Chondrocyte (in vitro differentiated cells): ENCODE data around the gene VIT. TPM values are rescaled to one million over a fixed set of nuclear protein-coding genes. Genes with fewer than 3 reads are reported as not detected.

Experiments
- DNase-seq: peaks from one replicate; pipeline ENCODE4 v3.0.0; 2021; ENCODE audit warnings: mixed read lengths, low spot score
- H3K27ac Mint-ChIP-seq: one replicate; pipeline ENCODE4 v1.8.0; 2021; ENCODE audit warnings: mild to moderate bottlenecking, moderate library complexity, mixed read lengths; ENCODE audit not compliant: unreplicated experiment
- H3K27me3 Mint-ChIP-seq: 2 replicates; pipeline ENCODE4 v1.8.0; 2021; ENCODE audit warnings: low read depth, mixed read lengths
- H3K36me3 Mint-ChIP-seq: 2 replicates; pipeline ENCODE4 v1.8.0; 2021; ENCODE audit warnings: low read depth, mixed read lengths
- H3K4me1 Mint-ChIP-seq: 2 replicates; pipeline ENCODE4 v1.8.0; 2021; ENCODE audit warnings: low read depth, mild to moderate bottlenecking, mixed read lengths
- H3K4me3 Mint-ChIP-seq: one replicate; pipeline ENCODE4 v1.8.0; 2021; ENCODE audit warnings: mild to moderate bottlenecking, moderate library complexity, mixed read lengths; ENCODE audit not compliant: unreplicated experiment
- H3K9me3 Mint-ChIP-seq: 2 replicates; pipeline ENCODE4 v1.8.0; 2021; ENCODE audit warnings: low read depth, mixed read lengths
- CTCF ChIP-seq: fragments of 200-600 bp; sonication (generic); IDR thresholded peaks from 2 replicates; pipeline ENCODE4 v1.5.0; 2021; ENCODE audit warnings: antibody characterized with exemption, mild to moderate bottlenecking, moderate library complexity
- total RNA-seq: library from RNA; stranded (reverse); gene quantifications from 3 replicates; pipeline ENCODE4 v1.2.1, GENCODE V29; 2021

Gene VIT
- total RNA-seq, 1 donor from 2014 or later = 0.15 TPM

- H3K4me1 Mint-ChIP-seq = peaks cover 9% of the 10 kb centered on the region
Observed at GRCh38 chr2:36727550-36727949, 31.0 kb downstream of the VIT start.

GRCh38 chr2:36729067-36729466 lies 32.6 kb downstream of the VIT start:
- H3K27ac Mint-ChIP-seq = no peak overlapping the region
- no peaks in the 10 kb centered on the region for H3K36me3 Mint-ChIP-seq
- H3K9me3 Mint-ChIP-seq = no peaks in the 10 kb centered on the region
- H3K4me1 Mint-ChIP-seq = peaks cover 9% of the 10 kb centered on the region
- TF ChIP-seq CTCF = no peak
- no peak overlapping the region for H3K4me3 Mint-ChIP-seq
- no peak for DNase-seq
- H3K27me3 Mint-ChIP-seq = no peaks in the 10 kb centered on the region

More at GRCh38 chr2:36727550-36727949, 31.0 kb downstream of the VIT start:
- H3K9me3 Mint-ChIP-seq = no peaks in the 10 kb centered on the region
- H3K27me3 Mint-ChIP-seq = no peaks in the 10 kb centered on the region
- TF ChIP-seq CTCF = no peak
- no peak overlapping the region for H3K4me3 Mint-ChIP-seq
- no peak for DNase-seq
- H3K36me3 Mint-ChIP-seq = no peaks in the 10 kb centered on the region
- no peak overlapping the region for H3K27ac Mint-ChIP-seq

- no peak for DNase-seq
- TF ChIP-seq CTCF = no peak
- no peak overlapping the region for H3K27ac Mint-ChIP-seq
- no peaks in the 10 kb centered on the region for H3K27me3 Mint-ChIP-seq
- no peaks in the 10 kb centered on the region for H3K36me3 Mint-ChIP-seq
- H3K9me3 Mint-ChIP-seq = no peaks in the 10 kb centered on the region
- peaks cover 9% of the 10 kb centered on the region for H3K4me1 Mint-ChIP-seq
- H3K4me3 Mint-ChIP-seq = no peak overlapping the region
Observed at GRCh38 chr2:36731941-36732672, 35.6 kb downstream of the VIT start.

GRCh38 chr2:36732673-36733036 lies 36.1 kb downstream of the VIT start:
- Mint-ChIP-seq H3K4me1 (peaks cover 9% of the 10 kb centered on the region), H3K27me3 (no peaks in the 10 kb centered on the region), H3K27ac (no peak overlapping the region), H3K4me3 (no peak overlapping the region), H3K36me3 (no peaks in the 10 kb centered on the region), H3K9me3 (no peaks in the 10 kb centered on the region)
- no peak for TF ChIP-seq CTCF
- DNase-seq = no peak

- Mint-ChIP-seq H3K4me3 (no peak overlapping the region), H3K4me1 (peaks cover 9% of the 10 kb centered on the region), H3K9me3 (no peaks in the 10 kb centered on the region), H3K27me3 (no peaks in the 10 kb centered on the region), H3K27ac (no peak overlapping the region), H3K36me3 (no peaks in the 10 kb centered on the region)
- TF ChIP-seq CTCF = no peak
- DNase-seq = no peak
Observed at GRCh38 chr2:36733215-36733614, 36.7 kb downstream of the VIT start.
